ENCODE results near the gene HOXD1.

The HOXD1 gene

GRCh38 chr2:176205126-176205525 is 16.7 kb downstream of the HOXD1 start:
- H3K27ac ChIP-seq (ENCODE audit: low read depth in 2 of 2, low read length in 2 of 2) = no peak overlapping the region
- H3K36me3 ChIP-seq (ENCODE audit: control insufficient read depth in 2 of 2, insufficient read depth in 2 of 2, low read length in 2 of 2) = no peaks in the 10 kb centered on the region
- H3K4me3 ChIP-seq (ENCODE audit: low read length in 2 of 2) = no peak overlapping the region
- no peak overlapping the region for H3K9ac ChIP-seq (ENCODE audit: low read depth in 1 of 2, low read length in 2 of 2)
- no peaks in the 10 kb centered on the region for H3K9me3 ChIP-seq (ENCODE audit: control insufficient read depth in 2 of 2, low read length in 2 of 2)
- no peaks in the 10 kb centered on the region for H3K27me3 ChIP-seq (ENCODE audit: control insufficient read depth in 2 of 2, insufficient read depth in 2 of 2, low read length in 2 of 2)
- H3K4me1 ChIP-seq (ENCODE audit: control insufficient read depth in 2 of 2, insufficient read depth in 2 of 2, low read length in 2 of 2) = no peaks in the 10 kb centered on the region

- no peaks in the 10 kb centered on the region for H3K9me3 ChIP-seq (ENCODE audit: control insufficient read depth in 2 of 2, low read length in 2 of 2)
- H3K4me3 ChIP-seq (ENCODE audit: low read length in 2 of 2) = no peak overlapping the region
- no peak overlapping the region for H3K9ac ChIP-seq (ENCODE audit: low read depth in 1 of 2, low read length in 2 of 2)
- no peaks in the 10 kb centered on the region for H3K4me1 ChIP-seq (ENCODE audit: control insufficient read depth in 2 of 2, insufficient read depth in 2 of 2, low read length in 2 of 2)
- H3K27me3 ChIP-seq (ENCODE audit: control insufficient read depth in 2 of 2, insufficient read depth in 2 of 2, low read length in 2 of 2) = no peaks in the 10 kb centered on the region
- no peak overlapping the region for H3K27ac ChIP-seq (ENCODE audit: low read depth in 2 of 2, low read length in 2 of 2)
- no peaks in the 10 kb centered on the region for H3K36me3 ChIP-seq (ENCODE audit: control insufficient read depth in 2 of 2, insufficient read depth in 2 of 2, low read length in 2 of 2)
Observed at GRCh38 chr2:176206136-176206535, 17.7 kb downstream of the HOXD1 start.

- Histone ChIP-seq H3K27ac (ENCODE audit: low read depth in 2 of 2, low read length in 2 of 2) (no peak overlapping the region), H3K9me3 (ENCODE audit: control insufficient read depth in 2 of 2, low read length in 2 of 2) (no peaks in the 10 kb centered on the region), H3K27me3 (ENCODE audit: control insufficient read depth in 2 of 2, insufficient read depth in 2 of 2, low read length in 2 of 2) (no peaks in the 10 kb centered on the region), H3K4me1 (ENCODE audit: control insufficient read depth in 2 of 2, insufficient read depth in 2 of 2, low read length in 2 of 2) (no peaks in the 10 kb centered on the region), H3K9ac (ENCODE audit: low read depth in 1 of 2, low read length in 2 of 2) (no peak overlapping the region), H3K36me3 (ENCODE audit: control insufficient read depth in 2 of 2, insufficient read depth in 2 of 2, low read length in 2 of 2) (no peaks in the 10 kb centered on the region), H3K4me3 (ENCODE audit: low read length in 2 of 2) (no peak overlapping the region)
Observed at GRCh38 chr2:176206682-176207081, 18.2 kb downstream of the HOXD1 start.

- H3K27me3 ChIP-seq (ENCODE audit: control insufficient read depth in 2 of 2, insufficient read depth in 2 of 2, low read length in 2 of 2) = peaks cover 0 to 3% of the 10 kb centered on the region in 2 donors
- H3K9ac ChIP-seq (ENCODE audit: low read depth in 1 of 2, low read length in 2 of 2) = no peak overlapping the region
- H3K4me1 ChIP-seq (ENCODE audit: control insufficient read depth in 2 of 2, insufficient read depth in 2 of 2, low read length in 2 of 2) = no peaks in the 10 kb centered on the region
- H3K9me3 ChIP-seq (ENCODE audit: control insufficient read depth in 2 of 2, low read length in 2 of 2) = no peaks in the 10 kb centered on the region
- no peaks in the 10 kb centered on the region for H3K36me3 ChIP-seq (ENCODE audit: control insufficient read depth in 2 of 2, insufficient read depth in 2 of 2, low read length in 2 of 2)
- no peak overlapping the region for H3K27ac ChIP-seq (ENCODE audit: low read depth in 2 of 2, low read length in 2 of 2)
- no peak overlapping the region for H3K4me3 ChIP-seq (ENCODE audit: low read length in 2 of 2)
Observed at GRCh38 chr2:176211110-176211509, 22.6 kb downstream of the HOXD1 start.

- Histone ChIP-seq H3K27ac (ENCODE audit: low read depth in 2 of 2, low read length in 2 of 2) (no peak overlapping the region), H3K27me3 (ENCODE audit: control insufficient read depth in 2 of 2, insufficient read depth in 2 of 2, low read length in 2 of 2) (peaks cover 0 to 3% of the 10 kb centered on the region in 2 donors), H3K4me3 (ENCODE audit: low read length in 2 of 2) (no peak overlapping the region), H3K4me1 (ENCODE audit: control insufficient read depth in 2 of 2, insufficient read depth in 2 of 2, low read length in 2 of 2) (no peaks in the 10 kb centered on the region), H3K9ac (ENCODE audit: low read depth in 1 of 2, low read length in 2 of 2) (no peak overlapping the region), H3K9me3 (ENCODE audit: control insufficient read depth in 2 of 2, low read length in 2 of 2) (no peaks in the 10 kb centered on the region), H3K36me3 (ENCODE audit: control insufficient read depth in 2 of 2, insufficient read depth in 2 of 2, low read length in 2 of 2) (no peaks in the 10 kb centered on the region)
Observed at GRCh38 chr2:176212276-176212675, 23.8 kb downstream of the HOXD1 start.

GRCh38 chr2:176213406-176213805 is 24.9 kb downstream of the HOXD1 start:
- H3K27me3 ChIP-seq (ENCODE audit: control insufficient read depth in 2 of 2, insufficient read depth in 2 of 2, low read length in 2 of 2) = peaks cover 0 to 3% of the 10 kb centered on the region in 2 donors
- H3K36me3 ChIP-seq (ENCODE audit: control insufficient read depth in 2 of 2, insufficient read depth in 2 of 2, low read length in 2 of 2) = no peaks in the 10 kb centered on the region
- no peaks in the 10 kb centered on the region for H3K4me1 ChIP-seq (ENCODE audit: control insufficient read depth in 2 of 2, insufficient read depth in 2 of 2, low read length in 2 of 2)
- H3K9ac ChIP-seq (ENCODE audit: low read depth in 1 of 2, low read length in 2 of 2) = no peak overlapping the region
- H3K9me3 ChIP-seq (ENCODE audit: control insufficient read depth in 2 of 2, low read length in 2 of 2) = no peaks in the 10 kb centered on the region
- H3K4me3 ChIP-seq (ENCODE audit: low read length in 2 of 2) = no peak overlapping the region
- H3K27ac ChIP-seq (ENCODE audit: low read depth in 2 of 2, low read length in 2 of 2) = no peak overlapping the region

GRCh38 chr2:176227874-176228273 is 39.4 kb downstream of the HOXD1 start:
- no peak overlapping the region for H3K4me3 ChIP-seq (ENCODE audit: low read length in 2 of 2)
- H3K27ac ChIP-seq (ENCODE audit: low read depth in 2 of 2, low read length in 2 of 2) = no peak overlapping the region
- no peaks in the 10 kb centered on the region for H3K9me3 ChIP-seq (ENCODE audit: control insufficient read depth in 2 of 2, low read length in 2 of 2)
- H3K4me1 ChIP-seq (ENCODE audit: control insufficient read depth in 2 of 2, insufficient read depth in 2 of 2, low read length in 2 of 2) = no peaks in the 10 kb centered on the region
- H3K36me3 ChIP-seq (ENCODE audit: control insufficient read depth in 2 of 2, insufficient read depth in 2 of 2, low read length in 2 of 2) = no peaks in the 10 kb centered on the region
- no peak overlapping the region for H3K9ac ChIP-seq (ENCODE audit: low read depth in 1 of 2, low read length in 2 of 2)
- no peaks in the 10 kb centered on the region for H3K27me3 ChIP-seq (ENCODE audit: control insufficient read depth in 2 of 2, insufficient read depth in 2 of 2, low read length in 2 of 2)

GRCh38 chr2:176234156-176234555 is 45.7 kb downstream of the HOXD1 start:
- Histone ChIP-seq H3K4me1 (ENCODE audit: control insufficient read depth in 2 of 2, insufficient read depth in 2 of 2, low read length in 2 of 2) (no peaks in the 10 kb centered on the region), H3K9ac (ENCODE audit: low read depth in 1 of 2, low read length in 2 of 2) (no peak overlapping the region), H3K9me3 (ENCODE audit: control insufficient read depth in 2 of 2, low read length in 2 of 2) (no peaks in the 10 kb centered on the region), H3K36me3 (ENCODE audit: control insufficient read depth in 2 of 2, insufficient read depth in 2 of 2, low read length in 2 of 2) (no peaks in the 10 kb centered on the region), H3K27ac (ENCODE audit: low read depth in 2 of 2, low read length in 2 of 2) (no peak overlapping the region), H3K4me3 (ENCODE audit: low read length in 2 of 2) (no peak overlapping the region), H3K27me3 (ENCODE audit: control insufficient read depth in 2 of 2, insufficient read depth in 2 of 2, low read length in 2 of 2) (no peaks in the 10 kb centered on the region)

GRCh38 chr2:176234940-176235339 is 46.5 kb downstream of the HOXD1 start:
- Histone ChIP-seq H3K27ac (ENCODE audit: low read depth in 2 of 2, low read length in 2 of 2) (no peak overlapping the region), H3K36me3 (ENCODE audit: control insufficient read depth in 2 of 2, insufficient read depth in 2 of 2, low read length in 2 of 2) (no peaks in the 10 kb centered on the region), H3K9ac (ENCODE audit: low read depth in 1 of 2, low read length in 2 of 2) (no peak overlapping the region), H3K4me3 (ENCODE audit: low read length in 2 of 2) (no peak overlapping the region), H3K9me3 (ENCODE audit: control insufficient read depth in 2 of 2, low read length in 2 of 2) (no peaks in the 10 kb centered on the region), H3K4me1 (ENCODE audit: control insufficient read depth in 2 of 2, insufficient read depth in 2 of 2, low read length in 2 of 2) (no peaks in the 10 kb centered on the region), H3K27me3 (ENCODE audit: control insufficient read depth in 2 of 2, insufficient read depth in 2 of 2, low read length in 2 of 2) (no peaks in the 10 kb centered on the region)

- no peaks in the 10 kb centered on the region for H3K9me3 ChIP-seq (ENCODE audit: control insufficient read depth in 2 of 2, low read length in 2 of 2)
- peaks cover 0 to 2% of the 10 kb centered on the region in 2 donors for H3K27me3 ChIP-seq (ENCODE audit: control insufficient read depth in 2 of 2, insufficient read depth in 2 of 2, low read length in 2 of 2)
- no peak overlapping the region for H3K9ac ChIP-seq (ENCODE audit: low read depth in 1 of 2, low read length in 2 of 2)
- no peak overlapping the region for H3K27ac ChIP-seq (ENCODE audit: low read depth in 2 of 2, low read length in 2 of 2)
- no peak overlapping the region for H3K4me3 ChIP-seq (ENCODE audit: low read length in 2 of 2)
- no peaks in the 10 kb centered on the region for H3K36me3 ChIP-seq (ENCODE audit: control insufficient read depth in 2 of 2, insufficient read depth in 2 of 2, low read length in 2 of 2)
- no peaks in the 10 kb centered on the region for H3K4me1 ChIP-seq (ENCODE audit: control insufficient read depth in 2 of 2, insufficient read depth in 2 of 2, low read length in 2 of 2)
Observed at GRCh38 chr2:176237456-176237855, 49.0 kb downstream of the HOXD1 start.

GRCh38 chr2:176239031-176239430 is 50.6 kb downstream of the HOXD1 start:
- Histone ChIP-seq H3K4me3 (ENCODE audit: low read length in 2 of 2) (no peak overlapping the region), H3K36me3 (ENCODE audit: control insufficient read depth in 2 of 2, insufficient read depth in 2 of 2, low read length in 2 of 2) (no peaks in the 10 kb centered on the region), H3K4me1 (ENCODE audit: control insufficient read depth in 2 of 2, insufficient read depth in 2 of 2, low read length in 2 of 2) (no peaks in the 10 kb centered on the region), H3K27me3 (ENCODE audit: control insufficient read depth in 2 of 2, insufficient read depth in 2 of 2, low read length in 2 of 2) (peaks cover 0 to 2% of the 10 kb centered on the region in 2 donors), H3K27ac (ENCODE audit: low read depth in 2 of 2, low read length in 2 of 2) (no peak overlapping the region), H3K9me3 (ENCODE audit: control insufficient read depth in 2 of 2, low read length in 2 of 2) (no peaks in the 10 kb centered on the region), H3K9ac (ENCODE audit: low read depth in 1 of 2, low read length in 2 of 2) (no peak overlapping the region)
